Measurements from ENCODE around the gene CDH22.

Gene CDH22

DNA sequence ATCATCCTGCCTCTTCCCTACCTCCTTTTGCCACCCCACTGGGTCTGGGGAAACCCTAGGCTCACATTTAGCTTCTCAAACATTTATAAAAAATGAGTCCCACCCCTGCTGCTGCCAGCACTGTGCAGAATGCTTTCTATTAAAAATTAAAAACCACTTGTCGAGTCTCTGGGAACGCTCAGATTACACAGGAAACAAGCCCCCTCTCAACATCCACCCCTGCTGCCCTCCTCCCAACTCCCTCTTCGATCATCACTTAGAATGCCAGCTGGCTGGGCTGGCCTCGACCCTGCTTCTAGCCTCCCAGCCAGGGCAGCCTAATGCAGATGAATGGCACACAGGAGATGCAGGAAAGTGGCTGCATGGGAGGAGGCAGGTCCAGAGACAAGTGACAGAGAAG is 75.8 kb downstream of the CDH22 start:
- no peak for DNase-seq (ENCODE audit: low read depth)
- no peak overlapping the region for H3K4me3 ChIP-seq (ENCODE audit: control insufficient read depth, low read depth, low read length)
- TF ChIP-seq, protein P1, sequence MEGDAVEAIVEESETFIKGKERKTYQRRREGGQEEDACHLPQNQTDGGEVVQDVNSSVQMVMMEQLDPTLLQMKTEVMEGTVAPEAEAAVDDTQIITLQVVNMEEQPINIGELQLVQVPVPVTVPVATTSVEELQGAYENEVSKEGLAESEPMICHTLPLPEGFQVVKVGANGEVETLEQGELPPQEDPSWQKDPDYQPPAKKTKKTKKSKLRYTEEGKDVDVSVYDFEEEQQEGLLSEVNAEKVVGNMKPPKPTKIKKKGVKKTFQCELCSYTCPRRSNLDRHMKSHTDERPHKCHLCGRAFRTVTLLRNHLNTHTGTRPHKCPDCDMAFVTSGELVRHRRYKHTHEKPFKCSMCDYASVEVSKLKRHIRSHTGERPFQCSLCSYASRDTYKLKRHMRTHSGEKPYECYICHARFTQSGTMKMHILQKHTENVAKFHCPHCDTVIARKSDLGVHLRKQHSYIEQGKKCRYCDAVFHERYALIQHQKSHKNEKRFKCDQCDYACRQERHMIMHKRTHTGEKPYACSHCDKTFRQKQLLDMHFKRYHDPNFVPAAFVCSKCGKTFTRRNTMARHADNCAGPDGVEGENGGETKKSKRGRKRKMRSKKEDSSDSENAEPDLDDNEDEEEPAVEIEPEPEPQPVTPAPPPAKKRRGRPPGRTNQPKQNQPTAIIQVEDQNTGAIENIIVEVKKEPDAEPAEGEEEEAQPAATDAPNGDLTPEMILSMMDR (IDR thresholded peaks at IDR 0.05; ENCODE audit: control insufficient read depth, insufficient read depth, low read depth, low read length, missing control alignments) = no peak

DNA sequence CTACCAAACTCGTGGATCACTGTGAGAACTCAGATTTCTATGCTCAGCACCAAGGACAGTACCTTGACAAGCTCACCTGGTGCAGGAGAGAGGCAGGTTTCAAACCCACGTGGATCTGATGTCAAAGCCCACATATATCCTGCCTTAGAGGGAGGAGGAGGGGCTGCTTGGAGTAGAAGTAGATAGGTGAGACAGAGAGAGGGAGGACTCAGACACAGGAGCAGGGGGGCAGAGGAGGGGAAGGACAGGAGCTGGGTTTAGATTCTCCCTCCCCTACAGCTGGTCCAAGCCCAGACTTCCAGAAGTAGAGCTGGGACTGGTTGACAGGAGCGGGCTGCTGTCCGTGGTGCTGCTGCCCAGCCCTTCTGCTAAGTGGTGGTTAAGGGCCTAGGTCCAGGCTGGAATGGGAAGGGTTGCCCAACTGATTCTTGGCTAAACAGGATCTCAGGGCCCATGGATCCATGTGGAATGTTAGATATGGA is 77.5 kb downstream of the CDH22 start:
- TF ChIP-seq, protein P1 (IDR thresholded peaks at IDR 0.05; ENCODE audit: control insufficient read depth, insufficient read depth, low read depth, low read length, missing control alignments) = no peak
- no peak for DNase-seq (ENCODE audit: low read depth)
- H3K4me3 ChIP-seq (ENCODE audit: control insufficient read depth, low read depth, low read length) = no peak overlapping the region

DNA sequence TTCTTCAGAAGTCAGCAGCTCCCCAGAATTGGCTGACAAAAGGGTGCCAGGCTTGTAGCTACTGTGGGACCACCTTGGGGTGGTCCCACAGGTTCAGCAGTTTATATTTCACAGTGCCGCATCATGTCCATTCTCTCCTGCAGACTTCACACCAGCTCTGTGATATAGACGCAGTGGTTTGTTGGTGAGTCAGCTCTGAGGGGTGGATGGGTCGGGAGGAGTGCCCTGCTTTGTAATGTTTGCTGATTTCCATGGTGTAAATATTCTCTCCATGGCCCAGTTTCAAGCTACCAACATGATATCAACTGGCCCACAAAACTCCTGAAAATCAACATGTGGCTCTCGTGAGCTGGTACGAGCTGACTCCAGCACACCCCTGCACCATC is 78.2 kb downstream of the CDH22 start:
- no peak overlapping the region for H3K4me3 ChIP-seq (ENCODE audit: control insufficient read depth, low read depth, low read length)
- TF ChIP-seq, protein P1 (IDR thresholded peaks at IDR 0.05; ENCODE audit: control insufficient read depth, insufficient read depth, low read depth, low read length, missing control alignments) = no peak
- no peak for DNase-seq (ENCODE audit: low read depth)

DNA sequence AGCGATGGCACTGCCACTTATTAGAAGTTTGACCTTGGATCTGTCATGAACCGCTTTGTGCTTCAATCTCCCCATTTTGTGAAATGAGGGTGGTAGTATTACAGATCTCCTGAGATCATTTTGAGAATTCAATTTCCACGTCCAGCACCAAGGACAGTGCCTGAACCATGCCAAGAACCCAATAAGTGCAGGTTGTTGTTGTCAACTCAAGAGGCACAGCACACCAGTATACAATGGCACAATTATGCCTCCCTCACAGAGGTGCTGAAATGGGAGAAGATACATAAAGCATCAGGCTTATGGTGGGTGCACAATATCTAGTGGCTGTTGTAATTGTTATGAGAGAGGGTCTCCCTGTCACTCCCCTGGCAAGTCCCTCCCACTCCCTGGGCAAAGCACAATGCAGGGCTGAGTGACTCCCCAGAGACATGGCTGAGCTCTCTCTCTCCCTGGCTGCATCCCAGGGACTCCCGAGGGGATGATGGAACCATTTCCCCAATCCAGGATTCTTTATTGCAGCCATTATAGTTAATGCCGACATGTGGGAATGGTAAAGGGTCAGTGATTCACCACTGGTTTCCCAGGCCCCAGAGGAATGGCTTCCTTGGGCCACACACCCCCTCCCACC is 78.7 kb downstream of the CDH22 start:
- no peak for DNase-seq (ENCODE audit: low read depth)
- no peak overlapping the region for H3K4me3 ChIP-seq (ENCODE audit: control insufficient read depth, low read depth, low read length)
- TF ChIP-seq, protein P1 (IDR thresholded peaks at IDR 0.05; ENCODE audit: control insufficient read depth, insufficient read depth, low read depth, low read length, missing control alignments) = no peak

DNA sequence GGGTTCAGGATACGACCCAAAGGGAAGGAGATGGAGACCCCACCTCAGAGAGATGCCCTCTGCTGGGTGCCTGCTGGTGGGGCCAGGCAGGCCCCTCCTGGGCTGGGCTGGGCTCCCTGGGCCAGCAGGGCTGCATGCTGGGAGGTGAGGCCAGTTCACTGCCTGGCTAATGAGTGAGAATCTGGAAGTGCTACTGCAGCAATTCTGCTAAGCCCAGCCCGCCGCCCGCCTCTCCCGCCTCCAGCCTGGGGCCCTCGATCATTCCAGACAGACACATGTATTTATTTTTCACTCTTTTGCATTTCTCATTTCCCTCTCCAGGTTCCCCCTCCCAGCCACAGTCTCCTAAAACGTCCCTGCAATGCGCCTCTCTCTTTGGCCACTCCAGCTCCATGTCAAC is 79.6 kb downstream of the CDH22 start:
- DNase-seq (ENCODE audit: low read depth) = no peak
- TF ChIP-seq, protein P1 (IDR thresholded peaks at IDR 0.05; ENCODE audit: control insufficient read depth, insufficient read depth, low read depth, low read length, missing control alignments) = no peak
- no peak overlapping the region for H3K4me3 ChIP-seq (ENCODE audit: control insufficient read depth, low read depth, low read length)

DNA sequence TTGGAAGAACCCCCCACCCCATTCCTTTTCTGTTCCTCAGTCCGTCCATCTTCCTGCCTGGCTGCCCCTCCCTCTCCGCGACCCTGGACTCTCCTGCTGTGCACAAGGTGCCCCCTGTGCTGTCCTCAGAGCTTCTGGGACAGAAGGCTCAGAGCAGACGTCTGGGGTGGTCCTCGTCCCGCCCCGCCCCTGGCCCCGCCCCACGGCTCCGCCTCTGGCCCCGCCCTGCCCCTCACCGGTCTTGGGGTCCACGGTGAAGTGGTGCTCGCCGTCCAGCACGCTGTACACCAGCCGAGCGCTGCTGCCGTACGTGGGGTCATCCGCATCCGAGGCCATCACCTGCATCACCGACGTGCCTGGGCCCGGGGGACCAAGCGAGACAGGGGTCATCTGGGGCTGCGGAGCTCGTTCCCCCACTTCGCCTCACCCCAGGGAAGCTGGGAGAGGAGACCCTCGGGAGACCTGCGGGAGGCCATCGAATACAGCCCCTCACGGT is 81.0 kb downstream of the CDH22 start:
- TF ChIP-seq, protein P1 (IDR thresholded peaks at IDR 0.05; ENCODE audit: control insufficient read depth, insufficient read depth, low read depth, low read length, missing control alignments) = no peak
- H3K4me3 ChIP-seq (ENCODE audit: control insufficient read depth, low read depth, low read length) = no peak overlapping the region
- DNase-seq (ENCODE audit: low read depth) = no peak
